HUES48 (cell line): Measurements from ENCODE around the gene FAM24B.
A peak's percentile ranks its signal among the peaks of the same experiment; 100 is the strongest.
"Not testable (repeated sequence)": the region's sequence is repeated elsewhere in the genome, so short reads cannot be mapped to it uniquely, and the experiment has no call there.

Experiments used
- H3K27ac ChIP-seq: one replicate; pipeline ENCODE4 v1.7.0; 2013; ENCODE audit warnings: low read depth, low read length, inconsistent platforms
- H3K27me3 ChIP-seq: 2 replicates; pipeline ENCODE4 v1.6.1; 2013; ENCODE audit warnings: mild to moderate bottlenecking, low read length; ENCODE audit not compliant: control insufficient read depth, insufficient read depth
- H3K36me3 ChIP-seq: 2 replicates; pipeline ENCODE4 v1.6.1; 2013; ENCODE audit warnings: low read length; ENCODE audit not compliant: control insufficient read depth, insufficient read depth
- H3K4me1 ChIP-seq: 2 replicates; pipeline ENCODE4 v1.6.1; 2013; ENCODE audit warnings: mild to moderate bottlenecking, low read length; ENCODE audit not compliant: control insufficient read depth, insufficient read depth
- H3K4me3 ChIP-seq: 2 replicates; pipeline ENCODE4 v1.5.1; 2013; ENCODE audit warnings: mild to moderate bottlenecking, low read depth, low read length
- H3K9ac ChIP-seq: 2 replicates; pipeline ENCODE4 v1.6.1; 2013; ENCODE audit warnings: mild to moderate bottlenecking, low read depth, low read length, moderate library complexity
- H3K9me3 ChIP-seq: 2 replicates; pipeline ENCODE4 v1.6.1; 2013; ENCODE audit warnings: low read length; ENCODE audit not compliant: control insufficient read depth, insufficient read depth

Gene FAM24B

GRCh38 chr10:122876467-122876855 is 2.9 kb downstream of the FAM24B start:
- H3K27me3 ChIP-seq, result peaks cover 26% of the 10 kb centered on the region
- peak overlapping the region; percentile 95 for H3K27ac ChIP-seq
- peak overlapping the region; percentile 15; the same call in 1 of the 2 replicates for H3K4me3 ChIP-seq
- no peaks in the 10 kb centered on the region for H3K36me3 ChIP-seq
- peaks cover 55% of the 10 kb centered on the region for H3K4me1 ChIP-seq
- no peaks in the 10 kb centered on the region for H3K9me3 ChIP-seq
- H3K9ac ChIP-seq, result peak overlapping the region; percentile 59

GRCh38 chr10:122875843-122876466 is 3.4 kb downstream of the FAM24B start:
- Histone ChIP-seq H3K9me3 (no peaks in the 10 kb centered on the region), H3K9ac (peak overlapping the region; percentile 59), H3K27ac (peak overlapping the region; percentile 95)

DNA sequence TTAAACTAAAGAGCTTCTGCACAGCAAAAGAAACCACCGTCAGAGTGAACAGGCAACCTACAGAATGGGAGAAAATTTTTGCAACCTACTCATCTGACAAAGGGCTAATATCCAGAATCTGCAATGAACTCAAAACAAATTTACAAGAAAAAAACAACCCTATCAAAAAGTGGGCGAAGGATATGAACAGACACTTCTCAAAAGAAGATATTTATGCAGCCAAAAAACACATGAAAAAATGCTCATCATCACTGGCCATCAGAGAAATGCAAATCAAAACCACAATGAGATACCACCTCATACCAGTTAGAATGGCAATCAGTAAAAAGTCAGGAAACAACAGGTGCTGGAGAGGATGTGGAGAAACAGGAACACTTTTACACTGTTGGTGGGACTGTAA is 7.4 kb downstream of the FAM24B start:
- H3K4me3 ChIP-seq, result not testable (repeated sequence)

More at GRCh38 chr10:122875843-122876466, 3.4 kb downstream of the FAM24B start:
- H3K4me3 ChIP-seq, result peak overlapping the region; percentile 42
- H3K4me1 ChIP-seq, result peaks cover 55% of the 10 kb centered on the region
- peaks cover 23% of the 10 kb centered on the region for H3K27me3 ChIP-seq
- no peaks in the 10 kb centered on the region for H3K36me3 ChIP-seq

GRCh38 chr10:122868768-122869167 is 10.6 kb downstream of the FAM24B start:
- H3K9me3 ChIP-seq, result peaks cover 12% of the 10 kb centered on the region
- not testable (repeated sequence) for H3K36me3 ChIP-seq, H3K4me1 ChIP-seq, H3K27ac ChIP-seq, H3K4me3 ChIP-seq, H3K27me3 ChIP-seq, H3K9ac ChIP-seq

More for the DNA sequence above, 7.4 kb downstream of the FAM24B start:
- not testable (repeated sequence) for H3K9ac ChIP-seq, H3K36me3 ChIP-seq, H3K9me3 ChIP-seq, H3K27me3 ChIP-seq, H3K27ac ChIP-seq
- H3K4me1 ChIP-seq, result peaks cover 38% of the 10 kb centered on the region

- H3K4me3 ChIP-seq, H3K36me3 ChIP-seq, H3K4me1 ChIP-seq, H3K9ac ChIP-seq, H3K27me3 ChIP-seq, H3K27ac ChIP-seq: not testable (repeated sequence)
- H3K9me3 ChIP-seq, result peaks cover 12% of the 10 kb centered on the region
These were observed 12.5 kb downstream of the FAM24B start for GRCh38 chr10:122866757-122867482.

GRCh38 chr10:122864901-122865300 is 14.5 kb downstream of the FAM24B start:
- Histone ChIP-seq H3K4me1 (no peaks in the 10 kb centered on the region), H3K27me3 (no peaks in the 10 kb centered on the region), H3K36me3 (no peaks in the 10 kb centered on the region), H3K9ac (no peak overlapping the region), H3K9me3 (peaks cover 12% of the 10 kb centered on the region), H3K27ac (no peak overlapping the region), H3K4me3 (no peak overlapping the region)

- H3K36me3 ChIP-seq, result no peaks in the 10 kb centered on the region
- no peak overlapping the region for H3K4me3 ChIP-seq
- H3K9me3 ChIP-seq, result peaks cover 12% of the 10 kb centered on the region
- H3K4me1 ChIP-seq, result no peaks in the 10 kb centered on the region
- H3K9ac ChIP-seq, result no peak overlapping the region
- no peaks in the 10 kb centered on the region for H3K27me3 ChIP-seq
- no peak overlapping the region for H3K27ac ChIP-seq
These were observed 15.2 kb downstream of the FAM24B start for GRCh38 chr10:122864194-122864592.

- H3K9ac ChIP-seq, result no peak overlapping the region
- H3K9me3 ChIP-seq, result peaks cover 12% of the 10 kb centered on the region
- no peak overlapping the region for H3K27ac ChIP-seq
- H3K36me3 ChIP-seq, result no peaks in the 10 kb centered on the region
- no peaks in the 10 kb centered on the region for H3K27me3 ChIP-seq
- H3K4me3 ChIP-seq, result no peak overlapping the region
- no peaks in the 10 kb centered on the region for H3K4me1 ChIP-seq
These were observed 15.9 kb downstream of the FAM24B start for GRCh38 chr10:122863216-122864193.

- Histone ChIP-seq H3K27ac (no peak overlapping the region), H3K9ac (no peak overlapping the region), H3K9me3 (peaks cover 8% of the 10 kb centered on the region)
These were observed 17.6 kb downstream of the FAM24B start for GRCh38 chr10:122861711-122862161.

DNA sequence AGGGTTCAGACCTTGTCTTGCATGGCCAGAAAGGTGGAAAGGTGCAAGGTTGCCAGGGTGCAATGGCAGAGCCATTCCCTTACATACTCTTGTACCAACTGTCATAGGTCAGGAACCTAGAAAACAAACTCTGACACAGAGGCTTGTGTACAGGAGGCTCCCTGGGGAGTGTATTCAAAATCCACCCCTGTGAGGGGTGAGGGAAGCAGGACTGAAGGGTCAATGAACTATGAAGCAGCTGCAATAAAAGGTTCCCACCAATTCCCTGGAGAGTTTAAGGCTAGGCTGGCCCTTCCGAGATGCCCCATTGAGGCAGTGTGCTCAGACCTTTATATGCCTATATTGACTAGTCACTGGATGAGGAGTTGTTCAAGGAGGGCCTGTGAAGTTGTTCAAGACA is 19.9 kb downstream of the FAM24B start:
- Histone ChIP-seq H3K27ac (no peak overlapping the region), H3K4me1 (no peaks in the 10 kb centered on the region)

More at GRCh38 chr10:122861711-122862161, 17.6 kb downstream of the FAM24B start:
- Histone ChIP-seq H3K4me3 (no peak overlapping the region), H3K27me3 (no peaks in the 10 kb centered on the region), H3K4me1 (no peaks in the 10 kb centered on the region), H3K36me3 (no peaks in the 10 kb centered on the region)

More for the DNA sequence above, 19.9 kb downstream of the FAM24B start:
- H3K9me3 ChIP-seq, result no peaks in the 10 kb centered on the region
- H3K36me3 ChIP-seq, result no peaks in the 10 kb centered on the region
- no peak overlapping the region for H3K9ac ChIP-seq
- H3K27me3 ChIP-seq, result no peaks in the 10 kb centered on the region
- no peak overlapping the region for H3K4me3 ChIP-seq
